HepG2 (cell line): ENCODE data around the gene ZFAND3. TPM values are rescaled to one million over a fixed set of nuclear protein-coding genes. Genes with fewer than 3 reads are reported as not detected.

Source experiments
- ADNP ChIP-seq: sonication (generic); formaldehyde crosslinking; IDR thresholded peaks from 2 replicates; pipeline ENCODE4 v1.4.0; 2020; ENCODE audit warnings: missing genetic modification reagents
- FOXM1 ChIP-seq: sonication (generic); formaldehyde crosslinking; IDR thresholded peaks from 2 replicates; pipeline ENCODE4 v1.5.0; 2020; ENCODE audit warnings: missing genetic modification reagents
- FOXP4 ChIP-seq: sonication (generic); formaldehyde crosslinking; IDR thresholded peaks from 2 replicates; pipeline ENCODE4 v1.4.0; 2020; ENCODE audit warnings: missing genetic modification reagents
- HDAC1 ChIP-seq: sonication (generic); formaldehyde crosslinking; IDR thresholded peaks from 2 replicates; pipeline ENCODE4 v1.5.1; 2020; ENCODE audit warnings: mild to moderate bottlenecking, missing genetic modification reagents
- HOXA9 ChIP-seq: sonication (generic); formaldehyde crosslinking; IDR thresholded peaks from 2 replicates; pipeline ENCODE4 v1.8.1; 2022; ENCODE audit warnings: missing genetic modification reagents, mild to moderate bottlenecking, moderate library complexity, borderline replicate concordance
- PATZ1 ChIP-seq: sonication (generic); formaldehyde crosslinking; IDR thresholded peaks from 2 replicates; pipeline ENCODE4 v1.4.0; 2020; ENCODE audit warnings: missing genetic modification reagents
- SOX13 ChIP-seq, 3 experiments: fragments of 450-650 bp in 1 of 3; sonication (generic) in 1 of 3; formaldehyde crosslinking in 1 of 3; IDR thresholded peaks in 2 of 3; conservative IDR thresholded peaks in 1 of 3; 2 replicates each; pipeline versions ENCODE4 v1.5.0 to v1.6.1; 2016 to 2020; ENCODE audit warnings: antibody characterized with exemption in 1 of 3, mild to moderate bottlenecking in 1 of 3, missing compliant biosample characterization in 1 of 3, missing genetic modification reagents in 1 of 3, moderate library complexity in 1 of 3
- SP4 ChIP-seq: sonication (generic); formaldehyde crosslinking; IDR thresholded peaks from 2 replicates; pipeline ENCODE4 v1.8.1; 2023; ENCODE audit warnings: mild to moderate bottlenecking, missing genetic modification reagents
- STAT6 ChIP-seq: sonication (generic); formaldehyde crosslinking; IDR thresholded peaks from 2 replicates; pipeline ENCODE4 v1.4.0; 2020; ENCODE audit warnings: missing genetic modification reagents, mild to moderate bottlenecking, borderline replicate concordance
- U2AF1 ChIP-seq: fragments of 200-400 bp; formaldehyde crosslinking; optimal IDR thresholded peaks from 2 replicates; pipeline ENCODE3; 2017; ENCODE audit warnings: mild to moderate bottlenecking, low read depth, low read length
- ZNF234 ChIP-seq: sonication (generic); formaldehyde crosslinking; conservative IDR thresholded peaks from 2 replicates; pipeline ENCODE4 v1.5.1; 2020; ENCODE audit warnings: mild to moderate bottlenecking, missing genetic modification reagents
- ZNF451 ChIP-seq: sonication (generic); formaldehyde crosslinking; IDR thresholded peaks from 2 replicates; pipeline ENCODE4 v1.5.0; 2020; ENCODE audit warnings: mild to moderate bottlenecking, missing genetic modification reagents
- ZSCAN29 ChIP-seq: sonication (generic); formaldehyde crosslinking; conservative IDR thresholded peaks from 2 replicates; pipeline ENCODE4 v1.4.0; 2020; ENCODE audit warnings: mild to moderate bottlenecking, missing genetic modification reagents
- polyA plus RNA-seq, 8 experiments: library from polyadenylated mRNA; depleted of rRNA in 3 of 8; stranded (reverse) in 7 of 8; unstranded in 1 of 8; fragments of >200 nt; fragmentation: Illumina TruSeq in 4 of 8; extraction: Trizol in 4 of 8; gene quantifications; 2 replicates each; pipeline versions ENCODE4 v1.2.1 to v1.2.3, GENCODE V29; 2011 to 2016; ENCODE audit warnings: low read depth in 4 of 8, missing spikeins in 1 of 8, mixed read lengths in 1 of 8; ENCODE audit not compliant: insufficient read depth in 1 of 8
- total RNA-seq, 5 experiments: library from RNA; depleted of rRNA; stranded (reverse); fragments of >200 nt; fragmentation: Illumina TruSeq; extraction: Trizol; gene quantifications; 2 replicates each; pipeline ENCODE4 v1.2.3, GENCODE V29; 2016; ENCODE audit warnings: low read depth in 1 of 5
- TF ChIP-seq, protein P1 (sequence below): sonication (generic); formaldehyde crosslinking; IDR thresholded peaks from 2 replicates; pipeline ENCODE4 v1.4.0; 2020; ENCODE audit warnings: missing genetic modification reagents, borderline replicate concordance

The ZFAND3 gene
- total and polyA plus RNA-seq, 2 of the 13 experiments (the other 11 are each of a cell fraction or from before 2014, with no cell fraction given) = 16.4 to 17.1 TPM

DNA sequence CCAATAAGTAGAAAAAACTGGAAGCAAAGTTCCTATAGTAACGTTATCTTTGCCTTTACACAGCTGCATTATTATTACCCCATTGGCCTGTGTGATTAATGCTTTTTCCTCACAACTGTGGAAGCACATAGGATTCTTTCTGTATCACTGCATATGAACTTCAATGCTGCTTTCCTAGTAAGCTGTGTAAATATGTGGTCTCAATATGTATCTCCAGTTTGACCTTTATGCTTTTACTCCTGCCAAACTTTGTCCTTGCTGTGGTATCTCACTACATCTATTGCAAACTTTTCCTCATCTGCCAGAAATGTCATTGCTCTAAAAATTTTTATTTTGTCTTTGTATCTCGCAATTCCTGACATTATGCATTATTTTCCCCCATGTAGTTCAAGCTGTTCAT lies 168.6 kb downstream of the ZFAND3 start (continued):
- TF ChIP-seq PATZ1 (CRISPR knock-in tag) (no peak), HDAC1 (CRISPR knock-in tag) (peak; percentile 60; the same call in 1 of the 2 replicates), ADNP (no peak), ZNF234 (no peak), FOXP4 (0 out of 2 replicates have a peak, but pooled peaks have one; percentile 30), SP4 (CRISPR knock-in tag) (no peak), U2AF1 (no peak), FOXM1 (CRISPR knock-in tag) (no peak), ZSCAN29 (CRISPR knock-in tag) (no peak), SOX13 (IDR thresholded peaks at IDR 0.05) (no peak), SOX13 (CRISPR knock-in tag; conservative IDR thresholded peaks at IDR 0.05 in 1 of 2, IDR thresholded peaks at IDR 0.05 in 1 of 2) (peak in 1 of 2 experiments; percentile 58; a peak in 1 of 4 replicates), HOXA9 (CRISPR knock-in tag) (no peak), ZNF451 (no peak), STAT6 (CRISPR knock-in tag) (no peak)
- TF ChIP-seq, protein P1, sequence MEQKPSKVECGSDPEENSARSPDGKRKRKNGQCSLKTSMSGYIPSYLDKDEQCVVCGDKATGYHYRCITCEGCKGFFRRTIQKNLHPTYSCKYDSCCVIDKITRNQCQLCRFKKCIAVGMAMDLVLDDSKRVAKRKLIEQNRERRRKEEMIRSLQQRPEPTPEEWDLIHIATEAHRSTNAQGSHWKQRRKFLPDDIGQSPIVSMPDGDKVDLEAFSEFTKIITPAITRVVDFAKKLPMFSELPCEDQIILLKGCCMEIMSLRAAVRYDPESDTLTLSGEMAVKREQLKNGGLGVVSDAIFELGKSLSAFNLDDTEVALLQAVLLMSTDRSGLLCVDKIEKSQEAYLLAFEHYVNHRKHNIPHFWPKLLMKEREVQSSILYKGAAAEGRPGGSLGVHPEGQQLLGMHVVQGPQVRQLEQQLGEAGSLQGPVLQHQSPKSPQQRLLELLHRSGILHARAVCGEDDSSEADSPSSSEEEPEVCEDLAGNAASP (CRISPR knock-in tag) = 0 out of 2 replicates have a peak, but pooled peaks have one; percentile 21
